Body of pancreas (tissue), 4 donors: ENCODE data around the gene PITPNC1. TPM values are rescaled to one million over a fixed set of nuclear protein-coding genes. Genes with fewer than 3 reads are reported as not detected.

Experiments used
- ATAC-seq: fragments of 150-250 bp; one replicate; pipeline ENCODE4 v1.9.1; 2016
- DNase-seq, 4 donors: peaks; one replicate each; pipeline ENCODE4 v3.0.0-alpha.2; 2019
- H3K27ac ChIP-seq, 4 donors: fragments of 200-600 bp; sonication (generic); 1 replicate in 3 of 4; 2 replicates in 1 of 4; pipeline versions ENCODE4 v1.5.1 to v1.6.1; 2016 to 2019; ENCODE audit warnings: mild to moderate bottlenecking in 1 of 4, mixed read lengths in 1 of 4, moderate library complexity in 1 of 4
- H3K27me3 ChIP-seq, 2 donors: fragments of 200-600 bp; sonication (generic); one replicate each; pipeline ENCODE4 v1.6.0; 2016; ENCODE audit warnings: mild to moderate bottlenecking in 1 of 2
- H3K36me3 ChIP-seq, 2 donors: fragments of 200-600 bp; sonication (generic); replicated peaks in 1 of 2; 2 replicates each; pipeline ENCODE4 v1.5.1; 2016; ENCODE audit warnings: low read depth in 2 of 2; ENCODE audit not compliant: insufficient read depth in 1 of 2
- H3K4me1 ChIP-seq: fragments of 200-600 bp; sonication (generic); one replicate; pipeline ENCODE4 v1.6.0; 2016
- H3K4me3 ChIP-seq, 2 donors: fragments of 200-600 bp; sonication (generic); 1 replicate in 1 of 2; 2 replicates in 1 of 2; pipeline ENCODE4 v1.5.1; 2016 to 2019
- H3K9me3 ChIP-seq, 3 donors: fragments of 200-600 bp; sonication (generic); 1 replicate in 2 of 3; 2 replicates in 1 of 3; pipeline ENCODE4 v1.5.1; 2016
- CTCF ChIP-seq, 7 experiments: fragments of 450-650 bp in 4 of 7; fragments of 200-600 bp in 3 of 7; sonication (generic) in 3 of 7; IDR thresholded peaks; one replicate each; pipeline ENCODE4 v1.5.1; 2016 to 2019; ENCODE audit warnings: antibody characterized with exemption in 7 of 7
- POLR2A ChIP-seq, 3 donors: fragments of 450-650 bp; IDR thresholded peaks; one replicate each; pipeline ENCODE4 v1.6.1; 2016; ENCODE audit warnings: antibody characterized with exemption in 3 of 3, mild to moderate bottlenecking in 2 of 3
- WGBS, 2 donors: methylation state at CpG; one replicate each; pipeline ENCODE4 v1.1.5; 2017; 5-methylcytosine and 5-hydroxymethylcytosine counted together
- intact Hi-C: fragments of 100-400 bp; cut with DNase I; formaldehyde crosslinking; loops from one replicate; pipeline ENCODE4 v1.15.1; 2023
- total RNA-seq, 2 donors: library from RNA; depleted of rRNA; stranded (reverse); fragments of >200 nt; gene quantifications; one replicate each; pipeline ENCODE4 v1.1.0, GENCODE V29; 2016

Gene PITPNC1
- total RNA-seq, 2 donors from 2014 or later, result 11.9 to 17.5 TPM

GRCh38 chr17:67554634-67555033, 177.6 kb downstream of the PITPNC1 start:
- DNase-seq, result no peak
- Histone ChIP-seq H3K4me1 (peaks cover 12% of the 10 kb centered on the region), H3K27ac (no peak overlapping the region), H3K36me3 (no peaks in the 10 kb centered on the region), H3K4me3 (no peak overlapping the region), H3K9me3 (no peaks in the 10 kb centered on the region), H3K27me3 (no peaks in the 10 kb centered on the region)
- 74 to 76% methylated on average over 6 of the region's 6 CpGs for WGBS, 2 donors
- ATAC-seq, result no peak
- TF ChIP-seq CTCF (IDR thresholded peaks at IDR 0.05) (no peak), POLR2A (IDR thresholded peaks at IDR 0.05) (no peak)
- intact Hi-C loops, result no loop called here

GRCh38 chr17:67555855-67556254, 178.8 kb downstream of the PITPNC1 start:
- WGBS, 2 donors, result 94 to 95% methylated on average over 1 of the region's 1 CpG
- Histone ChIP-seq H3K27me3 (no peaks in the 10 kb centered on the region), H3K36me3 (no peaks in the 10 kb centered on the region)

GRCh38 chr17:67557052-67557845, 180.2 kb downstream of the PITPNC1 start:
- Histone ChIP-seq H3K36me3 (no peaks in the 10 kb centered on the region), H3K9me3 (no peaks in the 10 kb centered on the region), H3K4me1 (peaks cover 12% of the 10 kb centered on the region), H3K4me3 (no peak overlapping the region), H3K27ac (no peak overlapping the region), H3K27me3 (no peaks in the 10 kb centered on the region)
- no peak for ATAC-seq
- no peak for TF ChIP-seq POLR2A (IDR thresholded peaks at IDR 0.05)
- TF ChIP-seq CTCF (IDR thresholded peaks at IDR 0.05), result no peak
- DNase-seq, result no peak
- 89 to 96% methylated on average over 11 of the region's 11 CpGs for WGBS, 2 donors
- intact Hi-C loops, result no loop called here

More at GRCh38 chr17:67555855-67556254, 178.8 kb downstream of the PITPNC1 start:
- intact Hi-C loops, result no loop called here
- Histone ChIP-seq H3K27ac (no peak overlapping the region), H3K4me3 (no peak overlapping the region), H3K9me3 (no peaks in the 10 kb centered on the region), H3K4me1 (peaks cover 12% of the 10 kb centered on the region)
- DNase-seq (no peak), ATAC-seq (no peak)
- TF ChIP-seq POLR2A (IDR thresholded peaks at IDR 0.05), result no peak
- no peak for TF ChIP-seq CTCF (IDR thresholded peaks at IDR 0.05)

GRCh38 chr17:67557921-67558320, 180.8 kb downstream of the PITPNC1 start:
- no peak for DNase-seq
- H3K9me3 ChIP-seq, result no peaks in the 10 kb centered on the region
- no peak for ATAC-seq
- no peaks in the 10 kb centered on the region for H3K36me3 ChIP-seq
- peaks cover 12% of the 10 kb centered on the region for H3K4me1 ChIP-seq
- TF ChIP-seq POLR2A (IDR thresholded peaks at IDR 0.05) (no peak), CTCF (IDR thresholded peaks at IDR 0.05) (no peak)
- H3K27ac ChIP-seq, result no peak overlapping the region
- H3K4me3 ChIP-seq, result no peak overlapping the region
- 89 to 90% methylated on average over 5 of the region's 5 CpGs for WGBS, 2 donors
- H3K27me3 ChIP-seq, result no peaks in the 10 kb centered on the region
- intact Hi-C loops, result no loop called here
